Measurements from ENCODE around the gene ACTL8. TPM values are rescaled to one million over a fixed set of nuclear protein-coding genes. Genes with fewer than 3 reads are reported as not detected.

The ACTL8 gene
- total RNA-seq, 1 donor from 2014 or later = not detected

DNA sequence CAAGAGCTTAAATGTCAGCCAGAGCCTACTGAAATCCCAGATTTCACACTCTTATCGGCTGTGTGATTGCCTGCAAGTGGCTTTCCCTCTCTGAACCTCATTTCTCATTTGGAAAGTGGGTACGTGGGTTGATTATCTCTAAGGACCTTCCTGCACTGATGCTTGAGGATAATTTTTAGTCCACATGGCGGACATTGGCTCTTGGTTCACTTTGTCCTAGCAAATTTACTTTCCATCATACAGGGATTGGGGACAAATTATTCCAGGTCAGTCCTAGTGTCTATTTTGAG, 111.6 kb downstream of the ACTL8 start:
- no peak overlapping the region for H3K4me2 ChIP-seq
- H3K27ac Mint-ChIP-seq = no peak overlapping the region
- H3K36me3 Mint-ChIP-seq = no peaks in the 10 kb centered on the region

DNA sequence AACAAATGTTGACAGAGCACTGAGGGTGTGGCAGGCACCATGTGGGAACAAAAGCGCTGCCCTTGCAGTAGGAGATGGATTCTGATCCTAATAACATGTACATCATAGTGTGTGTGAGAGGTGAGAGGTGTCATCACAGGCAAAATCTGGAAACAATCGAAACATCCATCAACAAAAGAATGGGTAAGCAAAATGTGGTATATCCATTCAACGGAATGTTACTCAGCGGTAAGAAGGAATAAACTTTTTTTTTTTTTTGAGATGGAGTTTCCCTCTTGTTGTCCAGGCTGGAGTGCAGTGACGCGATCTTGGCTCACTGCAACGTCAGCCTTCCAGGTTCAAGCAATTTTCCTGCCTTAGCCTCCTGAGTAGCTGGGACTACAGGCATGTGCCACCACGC, 112.3 kb downstream of the ACTL8 start:
- H3K27me3 ChIP-seq = no peaks in the 10 kb centered on the region
- no peaks in the 10 kb centered on the region for H4K20me1 ChIP-seq (ENCODE audit: low read depth)
- H3K27ac ChIP-seq = no peak overlapping the region
- TF ChIP-seq EZH2phosphoT487 (IDR thresholded peaks at IDR 0.05) (no peak), EZH2 (IDR thresholded peaks at IDR 0.05) (no peak)
- TF ChIP-seq, protein P1, sequence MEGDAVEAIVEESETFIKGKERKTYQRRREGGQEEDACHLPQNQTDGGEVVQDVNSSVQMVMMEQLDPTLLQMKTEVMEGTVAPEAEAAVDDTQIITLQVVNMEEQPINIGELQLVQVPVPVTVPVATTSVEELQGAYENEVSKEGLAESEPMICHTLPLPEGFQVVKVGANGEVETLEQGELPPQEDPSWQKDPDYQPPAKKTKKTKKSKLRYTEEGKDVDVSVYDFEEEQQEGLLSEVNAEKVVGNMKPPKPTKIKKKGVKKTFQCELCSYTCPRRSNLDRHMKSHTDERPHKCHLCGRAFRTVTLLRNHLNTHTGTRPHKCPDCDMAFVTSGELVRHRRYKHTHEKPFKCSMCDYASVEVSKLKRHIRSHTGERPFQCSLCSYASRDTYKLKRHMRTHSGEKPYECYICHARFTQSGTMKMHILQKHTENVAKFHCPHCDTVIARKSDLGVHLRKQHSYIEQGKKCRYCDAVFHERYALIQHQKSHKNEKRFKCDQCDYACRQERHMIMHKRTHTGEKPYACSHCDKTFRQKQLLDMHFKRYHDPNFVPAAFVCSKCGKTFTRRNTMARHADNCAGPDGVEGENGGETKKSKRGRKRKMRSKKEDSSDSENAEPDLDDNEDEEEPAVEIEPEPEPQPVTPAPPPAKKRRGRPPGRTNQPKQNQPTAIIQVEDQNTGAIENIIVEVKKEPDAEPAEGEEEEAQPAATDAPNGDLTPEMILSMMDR (IDR thresholded peaks at IDR 0.05) = no peak
- DNase-seq (ENCODE audit: low spot score) = no peak
- Mint-ChIP-seq H3K27ac (no peak overlapping the region), H3K4me3 (no peak overlapping the region), H3K27me3 (ENCODE audit: insufficient read depth, low read depth) (no peaks in the 10 kb centered on the region), H3K36me3 (no peaks in the 10 kb centered on the region), H3K4me1 (peaks cover 19% of the 10 kb centered on the region), H3K9me3 (peaks cover 12% of the 10 kb centered on the region)
- H3F3A ChIP-seq (ENCODE audit: low read depth) = peaks cover 4% of the 10 kb centered on the region
- peaks cover 12% of the 10 kb centered on the region for H3K4me1 ChIP-seq
- no peak overlapping the region for H3K4me2 ChIP-seq
- no peaks in the 10 kb centered on the region for H3K9me3 ChIP-seq (ENCODE audit: low read depth)
- no peak overlapping the region for H2AFZ ChIP-seq (replicated peaks)
- no peak overlapping the region for H3K9ac ChIP-seq
- no peaks in the 10 kb centered on the region for H3K79me2 ChIP-seq (ENCODE audit: low read depth)
- no peaks in the 10 kb centered on the region for H3K36me3 ChIP-seq
- no peak overlapping the region for H3K4me3 ChIP-seq

More for the DNA sequence above, 111.6 kb downstream of the ACTL8 start:
- Histone ChIP-seq H3F3A (ENCODE audit: low read depth) (peaks cover 4% of the 10 kb centered on the region), H3K4me1 (peaks cover 18% of the 10 kb centered on the region), H4K20me1 (ENCODE audit: low read depth) (no peaks in the 10 kb centered on the region), H3K9ac (no peak overlapping the region), H3K4me3 (no peak overlapping the region), H3K36me3 (no peaks in the 10 kb centered on the region), H3K79me2 (ENCODE audit: low read depth) (no peaks in the 10 kb centered on the region), H3K27me3 (no peaks in the 10 kb centered on the region), H3K27ac (no peak overlapping the region), H3K9me3 (ENCODE audit: low read depth) (no peaks in the 10 kb centered on the region), H2AFZ (replicated peaks) (no peak overlapping the region)
- peaks cover 12% of the 10 kb centered on the region for H3K9me3 Mint-ChIP-seq
- no peak for DNase-seq (ENCODE audit: low spot score)
- no peaks in the 10 kb centered on the region for H3K27me3 Mint-ChIP-seq (ENCODE audit: insufficient read depth, low read depth)
- TF ChIP-seq, protein P1 (IDR thresholded peaks at IDR 0.05) = no peak
- TF ChIP-seq EZH2 (IDR thresholded peaks at IDR 0.05) (no peak), EZH2phosphoT487 (IDR thresholded peaks at IDR 0.05) (no peak)
- H3K4me3 Mint-ChIP-seq = no peak overlapping the region
- peaks cover 24% of the 10 kb centered on the region for H3K4me1 Mint-ChIP-seq

DNA sequence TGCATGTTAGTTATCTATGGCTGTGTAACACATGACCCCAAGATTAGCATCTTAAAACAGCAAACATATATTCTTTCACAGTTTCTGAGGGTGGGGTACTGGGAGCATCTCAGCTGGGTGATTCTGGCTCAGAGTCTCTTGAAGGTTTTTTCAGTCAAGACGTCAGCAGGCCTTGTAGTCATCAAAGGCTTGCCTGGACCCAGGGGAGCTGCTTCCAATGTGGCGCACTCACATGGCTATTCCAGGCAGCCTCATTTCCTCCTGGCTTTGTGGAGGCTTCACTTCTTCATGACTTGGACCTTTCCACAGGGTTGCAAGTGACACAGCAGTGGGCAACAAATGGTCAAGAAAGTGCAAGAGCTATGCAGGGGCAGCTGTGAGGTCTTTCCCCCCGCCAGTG, 114.7 kb downstream of the ACTL8 start:
- no peak for DNase-seq (ENCODE audit: low spot score)
- Histone ChIP-seq H3F3A (ENCODE audit: low read depth) (peaks cover 4% of the 10 kb centered on the region), H3K79me2 (ENCODE audit: low read depth) (no peaks in the 10 kb centered on the region), H3K4me1 (peaks cover 18% of the 10 kb centered on the region), H2AFZ (replicated peaks) (no peak overlapping the region), H3K27me3 (no peaks in the 10 kb centered on the region), H3K36me3 (no peaks in the 10 kb centered on the region), H3K4me3 (no peak overlapping the region), H3K27ac (no peak overlapping the region), H4K20me1 (ENCODE audit: low read depth) (no peaks in the 10 kb centered on the region), H3K9me3 (ENCODE audit: low read depth) (no peaks in the 10 kb centered on the region), H3K9ac (no peak overlapping the region), H3K4me2 (no peak overlapping the region)
- no peak overlapping the region for H3K27ac Mint-ChIP-seq
- H3K27me3 Mint-ChIP-seq (ENCODE audit: insufficient read depth, low read depth) = peaks cover 4% of the 10 kb centered on the region
- no peaks in the 10 kb centered on the region for H3K36me3 Mint-ChIP-seq
- peaks cover 12% of the 10 kb centered on the region for H3K9me3 Mint-ChIP-seq
- no peak overlapping the region for H3K4me3 Mint-ChIP-seq
- peaks cover 20% of the 10 kb centered on the region for H3K4me1 Mint-ChIP-seq
- no peak for TF ChIP-seq EZH2phosphoT487 (IDR thresholded peaks at IDR 0.05)
- no peak for TF ChIP-seq EZH2 (IDR thresholded peaks at IDR 0.05)
- TF ChIP-seq, protein P1 (IDR thresholded peaks at IDR 0.05) = no peak

DNA sequence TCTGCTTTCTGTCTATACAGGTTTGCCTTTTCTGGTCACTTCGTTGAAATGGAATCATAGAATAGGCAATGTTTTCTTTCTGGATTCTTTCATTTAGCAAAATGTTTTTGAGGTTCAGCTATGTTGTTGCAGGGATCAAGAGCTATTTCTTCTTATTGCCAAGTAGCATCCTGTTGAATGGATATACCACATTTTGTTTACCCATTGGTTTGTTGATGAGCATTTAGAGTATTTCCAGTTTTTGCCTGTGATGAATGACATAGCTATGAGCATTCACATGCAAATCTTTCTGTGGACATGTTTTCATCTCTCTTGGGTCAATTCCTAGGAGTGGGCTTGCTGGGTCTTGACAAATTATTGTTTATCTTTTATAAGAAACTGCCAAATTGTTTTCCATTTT, 115.5 kb downstream of the ACTL8 start:
- no peak overlapping the region for H3K9ac ChIP-seq
- peaks cover 25% of the 10 kb centered on the region for H3K4me1 Mint-ChIP-seq
- H3K4me3 ChIP-seq = no peak overlapping the region
- H3K4me3 Mint-ChIP-seq = no peak overlapping the region
- H3F3A ChIP-seq (ENCODE audit: low read depth) = no peaks in the 10 kb centered on the region
- no peak overlapping the region for H2AFZ ChIP-seq (replicated peaks)
- no peaks in the 10 kb centered on the region for H4K20me1 ChIP-seq (ENCODE audit: low read depth)
- H3K9me3 Mint-ChIP-seq = peaks cover 12% of the 10 kb centered on the region
- TF ChIP-seq EZH2phosphoT487 (IDR thresholded peaks at IDR 0.05) (no peak), EZH2 (IDR thresholded peaks at IDR 0.05) (no peak)
- TF ChIP-seq, protein P1 (IDR thresholded peaks at IDR 0.05) = no peak
- no peaks in the 10 kb centered on the region for H3K36me3 Mint-ChIP-seq
- no peaks in the 10 kb centered on the region for H3K9me3 ChIP-seq (ENCODE audit: low read depth)
- H3K4me2 ChIP-seq = no peak overlapping the region
- no peak overlapping the region for H3K27ac ChIP-seq
- no peak for DNase-seq (ENCODE audit: low spot score)
- peaks cover 4% of the 10 kb centered on the region for H3K27me3 Mint-ChIP-seq (ENCODE audit: insufficient read depth, low read depth)
- no peaks in the 10 kb centered on the region for H3K36me3 ChIP-seq
- H3K79me2 ChIP-seq (ENCODE audit: low read depth) = no peaks in the 10 kb centered on the region
- H3K4me1 ChIP-seq = peaks cover 16% of the 10 kb centered on the region
- H3K27me3 ChIP-seq = no peaks in the 10 kb centered on the region
- H3K27ac Mint-ChIP-seq = no peak overlapping the region

Data from neural progenitor cell (in vitro differentiated cells).